ENCODE data around the gene TACR3.

Gene TACR3, protein sequence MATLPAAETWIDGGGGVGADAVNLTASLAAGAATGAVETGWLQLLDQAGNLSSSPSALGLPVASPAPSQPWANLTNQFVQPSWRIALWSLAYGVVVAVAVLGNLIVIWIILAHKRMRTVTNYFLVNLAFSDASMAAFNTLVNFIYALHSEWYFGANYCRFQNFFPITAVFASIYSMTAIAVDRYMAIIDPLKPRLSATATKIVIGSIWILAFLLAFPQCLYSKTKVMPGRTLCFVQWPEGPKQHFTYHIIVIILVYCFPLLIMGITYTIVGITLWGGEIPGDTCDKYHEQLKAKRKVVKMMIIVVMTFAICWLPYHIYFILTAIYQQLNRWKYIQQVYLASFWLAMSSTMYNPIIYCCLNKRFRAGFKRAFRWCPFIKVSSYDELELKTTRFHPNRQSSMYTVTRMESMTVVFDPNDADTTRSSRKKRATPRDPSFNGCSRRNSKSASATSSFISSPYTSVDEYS

DNA sequence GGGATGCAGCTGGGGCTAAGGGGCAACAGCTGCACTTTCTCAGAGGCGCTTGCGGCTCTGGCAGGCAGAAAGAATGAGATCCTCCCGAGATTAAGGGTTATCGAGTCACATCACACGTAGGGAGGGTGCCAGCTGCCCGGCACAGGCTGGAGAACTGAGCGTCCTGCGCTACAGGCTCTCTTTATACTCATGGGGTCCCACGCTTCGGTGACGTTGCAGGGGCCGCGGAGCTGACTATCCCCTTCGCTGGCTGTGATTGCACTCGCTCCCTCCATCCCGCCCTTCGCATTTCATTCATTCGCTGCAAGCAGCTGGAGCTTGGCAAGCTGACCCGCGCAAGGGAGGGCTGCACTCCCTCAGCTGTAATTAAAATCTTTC lies at the start of gene TACR3:
Gene TACR3 (minus strand): TSS at position 156 of the 378 bp plus-strand sequence. CDS start 310 bp downstream, outside the sequence.
- TF ChIP-seq TEAD4 (IDR thresholded peaks at IDR 0.05): no peak
- TF ChIP-seq, protein P1, sequence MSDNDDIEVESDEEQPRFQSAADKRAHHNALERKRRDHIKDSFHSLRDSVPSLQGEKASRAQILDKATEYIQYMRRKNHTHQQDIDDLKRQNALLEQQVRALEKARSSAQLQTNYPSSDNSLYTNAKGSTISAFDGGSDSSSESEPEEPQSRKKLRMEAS (IDR thresholded peaks at IDR 0.05): no peak
- TF ChIP-seq CREB1 (IDR thresholded peaks at IDR 0.05; ENCODE audit: low read depth): no peak
- TF ChIP-seq EGR1 (IDR thresholded peaks at IDR 0.05): no peak
- no peak for TF ChIP-seq USF1 (IDR thresholded peaks at IDR 0.05)
- TF ChIP-seq CEBPB (IDR thresholded peaks at IDR 0.05): no peak
- TF ChIP-seq TCF12 (IDR thresholded peaks at IDR 0.05; ENCODE audit: low read depth): no peak
- TF ChIP-seq FOXM1 (IDR thresholded peaks at IDR 0.05; ENCODE audit: borderline replicate concordance, low read depth): no peak
- TF ChIP-seq NFIC (IDR thresholded peaks at IDR 0.05): no peak
- TF ChIP-seq EP300 (IDR thresholded peaks at IDR 0.05; ENCODE audit: borderline replicate concordance): no peak
- no peak for TF ChIP-seq TAF1 (IDR thresholded peaks at IDR 0.05; ENCODE audit: low read depth)
- no peak for TF ChIP-seq REST (IDR thresholded peaks at IDR 0.05; ENCODE audit: low read depth)
- no peak for TF ChIP-seq RAD21 (IDR thresholded peaks at IDR 0.05; ENCODE audit: low read depth)
- TF ChIP-seq ZBTB7A (IDR thresholded peaks at IDR 0.05; ENCODE audit: low read depth): no peak
- TF ChIP-seq YY1 (IDR thresholded peaks at IDR 0.05; ENCODE audit: low read depth): no peak

GRCh38 chr4:103757631-103758030 lies 37.8 kb upstream of the TACR3 start:
- TF ChIP-seq NFIC (IDR thresholded peaks at IDR 0.05): no peak
- TF ChIP-seq EGR1 (IDR thresholded peaks at IDR 0.05): no peak
- no peak for TF ChIP-seq EP300 (IDR thresholded peaks at IDR 0.05; ENCODE audit: borderline replicate concordance)
- no peak for TF ChIP-seq REST (IDR thresholded peaks at IDR 0.05; ENCODE audit: low read depth)
- no peak for TF ChIP-seq RAD21 (IDR thresholded peaks at IDR 0.05; ENCODE audit: low read depth)
- TF ChIP-seq, protein P1 (IDR thresholded peaks at IDR 0.05): no peak
- no peak for TF ChIP-seq YY1 (IDR thresholded peaks at IDR 0.05; ENCODE audit: low read depth)
- TF ChIP-seq ZBTB7A (IDR thresholded peaks at IDR 0.05; ENCODE audit: low read depth): no peak
- no peak for TF ChIP-seq TCF12 (IDR thresholded peaks at IDR 0.05; ENCODE audit: low read depth)
- TF ChIP-seq TAF1 (IDR thresholded peaks at IDR 0.05; ENCODE audit: low read depth): no peak
- no peak for TF ChIP-seq USF1 (IDR thresholded peaks at IDR 0.05)
- no peak for TF ChIP-seq FOXM1 (IDR thresholded peaks at IDR 0.05; ENCODE audit: borderline replicate concordance, low read depth)

DNA sequence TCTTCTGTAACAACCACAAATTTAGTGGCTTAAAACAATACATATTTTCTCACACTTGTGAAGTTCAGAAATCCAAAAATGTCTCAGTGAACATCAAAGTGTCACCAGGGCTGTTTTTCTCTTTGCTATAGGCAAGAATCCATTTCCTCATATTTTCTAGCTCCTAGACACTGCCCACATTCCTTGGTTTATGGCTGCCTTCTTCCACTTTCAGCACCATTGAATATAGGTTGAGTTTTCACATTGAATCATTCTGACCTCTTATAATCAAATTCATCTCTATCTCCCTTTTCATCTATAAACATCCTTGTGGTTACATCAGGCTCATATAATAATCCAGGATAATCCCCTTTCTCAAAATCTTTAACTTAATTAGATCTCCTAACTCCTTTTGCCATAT lies 37.0 kb upstream of the TACR3 start:
- no peak for TF ChIP-seq ZBTB7A (IDR thresholded peaks at IDR 0.05; ENCODE audit: low read depth)
- no peak for TF ChIP-seq RAD21 (IDR thresholded peaks at IDR 0.05; ENCODE audit: low read depth)
- no peak for TF ChIP-seq TAF1 (IDR thresholded peaks at IDR 0.05; ENCODE audit: low read depth)
- TF ChIP-seq USF1 (IDR thresholded peaks at IDR 0.05): no peak
- TF ChIP-seq CREB1 (IDR thresholded peaks at IDR 0.05; ENCODE audit: low read depth): no peak
- TF ChIP-seq EGR1 (IDR thresholded peaks at IDR 0.05): no peak
- no peak for TF ChIP-seq CEBPB (IDR thresholded peaks at IDR 0.05)
- TF ChIP-seq NFIC (IDR thresholded peaks at IDR 0.05): no peak
- no peak for TF ChIP-seq REST (IDR thresholded peaks at IDR 0.05; ENCODE audit: low read depth)
- TF ChIP-seq YY1 (IDR thresholded peaks at IDR 0.05; ENCODE audit: low read depth): no peak
- TF ChIP-seq TCF12 (IDR thresholded peaks at IDR 0.05; ENCODE audit: low read depth): no peak
- no peak for TF ChIP-seq FOXM1 (IDR thresholded peaks at IDR 0.05; ENCODE audit: borderline replicate concordance, low read depth)
- TF ChIP-seq, protein P1 (IDR thresholded peaks at IDR 0.05): no peak

Data from Ishikawa (cell line).